Thyroid gland (tissue), 4 donors: ENCODE measurements around the gene CACNG1.

Source experiments
- CTCF ChIP-seq, 6 experiments: fragments of 200-600 bp in 3 of 6; fragments of 450-650 bp in 3 of 6; sonication (generic) in 3 of 6; IDR thresholded peaks; one replicate each; pipeline ENCODE4 v1.5.1; 2016 to 2019; ENCODE audit warnings: antibody characterized with exemption in 6 of 6, mild to moderate bottlenecking in 2 of 6, inconsistent platforms in 1 of 6, moderate library complexity in 1 of 6
- POLR2A ChIP-seq, 2 donors: fragments of 450-650 bp; IDR thresholded peaks; one replicate each; pipeline ENCODE4 v1.6.1; 2017; ENCODE audit warnings: antibody characterized with exemption in 2 of 2, mild to moderate bottlenecking in 2 of 2, moderate library complexity in 1 of 2

GRCh38 chr17:67046398-67046797 is 2.0 kb downstream of the CACNG1 start:
- TF ChIP-seq CTCF (IDR thresholded peaks at IDR 0.05) (no peak), POLR2A (IDR thresholded peaks at IDR 0.05) (no peak)
